ENCODE results near the gene RTN4. TPM values are rescaled to one million over a fixed set of nuclear protein-coding genes. Genes with fewer than 3 reads are reported as not detected.

The RTN4 gene, protein sequence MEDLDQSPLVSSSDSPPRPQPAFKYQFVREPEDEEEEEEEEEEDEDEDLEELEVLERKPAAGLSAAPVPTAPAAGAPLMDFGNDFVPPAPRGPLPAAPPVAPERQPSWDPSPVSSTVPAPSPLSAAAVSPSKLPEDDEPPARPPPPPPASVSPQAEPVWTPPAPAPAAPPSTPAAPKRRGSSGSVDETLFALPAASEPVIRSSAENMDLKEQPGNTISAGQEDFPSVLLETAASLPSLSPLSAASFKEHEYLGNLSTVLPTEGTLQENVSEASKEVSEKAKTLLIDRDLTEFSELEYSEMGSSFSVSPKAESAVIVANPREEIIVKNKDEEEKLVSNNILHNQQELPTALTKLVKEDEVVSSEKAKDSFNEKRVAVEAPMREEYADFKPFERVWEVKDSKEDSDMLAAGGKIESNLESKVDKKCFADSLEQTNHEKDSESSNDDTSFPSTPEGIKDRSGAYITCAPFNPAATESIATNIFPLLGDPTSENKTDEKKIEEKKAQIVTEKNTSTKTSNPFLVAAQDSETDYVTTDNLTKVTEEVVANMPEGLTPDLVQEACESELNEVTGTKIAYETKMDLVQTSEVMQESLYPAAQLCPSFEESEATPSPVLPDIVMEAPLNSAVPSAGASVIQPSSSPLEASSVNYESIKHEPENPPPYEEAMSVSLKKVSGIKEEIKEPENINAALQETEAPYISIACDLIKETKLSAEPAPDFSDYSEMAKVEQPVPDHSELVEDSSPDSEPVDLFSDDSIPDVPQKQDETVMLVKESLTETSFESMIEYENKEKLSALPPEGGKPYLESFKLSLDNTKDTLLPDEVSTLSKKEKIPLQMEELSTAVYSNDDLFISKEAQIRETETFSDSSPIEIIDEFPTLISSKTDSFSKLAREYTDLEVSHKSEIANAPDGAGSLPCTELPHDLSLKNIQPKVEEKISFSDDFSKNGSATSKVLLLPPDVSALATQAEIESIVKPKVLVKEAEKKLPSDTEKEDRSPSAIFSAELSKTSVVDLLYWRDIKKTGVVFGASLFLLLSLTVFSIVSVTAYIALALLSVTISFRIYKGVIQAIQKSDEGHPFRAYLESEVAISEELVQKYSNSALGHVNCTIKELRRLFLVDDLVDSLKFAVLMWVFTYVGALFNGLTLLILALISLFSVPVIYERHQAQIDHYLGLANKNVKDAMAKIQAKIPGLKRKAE
- 136 and 410 TPM in 2 replicates for total RNA-seq

DNA sequence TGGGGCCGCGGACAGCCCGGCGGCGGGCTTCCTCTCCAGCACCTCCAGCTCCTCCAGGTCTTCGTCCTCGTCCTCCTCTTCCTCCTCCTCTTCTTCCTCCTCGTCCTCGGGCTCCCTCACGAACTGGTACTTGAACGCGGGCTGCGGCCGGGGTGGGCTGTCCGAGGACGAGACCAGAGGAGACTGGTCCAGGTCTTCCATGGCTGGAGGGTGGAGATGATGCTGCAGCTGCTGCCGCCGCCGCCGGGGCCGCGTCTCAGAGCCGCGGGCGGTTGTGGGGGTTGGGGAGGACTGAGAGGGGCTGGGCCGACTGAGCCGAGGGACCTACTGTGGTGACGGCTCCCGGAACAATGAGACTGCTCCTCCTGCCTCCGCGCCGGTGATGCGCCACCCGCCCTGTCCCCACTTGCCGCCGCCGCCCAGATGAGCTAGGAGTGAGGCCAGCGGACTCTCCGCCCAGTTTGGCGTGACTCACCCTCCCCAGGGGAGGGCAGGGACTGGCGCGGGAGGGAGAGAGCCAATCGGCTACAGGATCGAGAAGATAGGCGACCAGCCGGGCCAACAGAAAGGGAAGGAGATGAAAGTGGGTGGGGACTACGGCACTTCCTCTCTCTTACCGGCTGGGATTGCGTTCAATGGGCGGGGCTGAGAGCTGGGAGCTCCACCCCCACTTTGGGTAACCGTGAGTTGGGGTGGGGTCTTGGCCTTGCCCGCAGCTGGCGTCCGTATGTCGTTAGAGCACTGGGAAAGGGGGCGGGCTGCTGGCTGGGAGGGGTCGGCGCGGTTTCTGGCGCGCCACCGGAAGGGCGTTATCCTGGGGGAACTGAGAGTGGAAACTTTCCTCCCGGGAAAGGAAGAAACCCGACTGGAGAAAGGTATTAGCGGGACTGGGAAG, at the start of gene RTN4:
Gene RTN4 (minus strand): TSS at position 352 of the 895 bp plus-strand sequence. CDS start 151 bp downstream, at position 201.

Other genes starting within 250 kb of the RTN4 start
- gene CLHC1, start 181.8 kb upstream of the RTN4 start, total RNA-seq = 9.6 and 20.1 TPM in 2 replicates
- 580 and 1,143 TPM in 2 replicates for gene RPS27A, start 182.2 kb upstream of the RTN4 start, total RNA-seq
- 81.7 and 101 TPM in 2 replicates for gene MTIF2, start 218.8 kb upstream of the RTN4 start, total RNA-seq